GM19463 (cell line): ENCODE data around the gene VAMP2.
A peak's percentile ranks its signal among the peaks of the same experiment; 100 is the strongest.

ENCODE experiments used
- ATAC-seq: cut with Tn5 transposase; IDR thresholded peaks from one replicate; pipeline ENCODE4 v1.9.1; 2021; ENCODE audit warnings: mild to moderate bottlenecking, moderate library complexity; ENCODE audit not compliant: unreplicated experiment

VAMP2 gene

GRCh38 chr17:8124350-8125153, 38.2 kb downstream of the VAMP2 start:
- no peak for ATAC-seq

GRCh38 chr17:8123695-8124349, 38.9 kb downstream of the VAMP2 start, which contains the start of gene HES7:
Gene HES7, minus strand, starts transcription at chr17:8124106. Its CDS starts 22 bp downstream, at chr17:8124084.
- ATAC-seq: no peak

GRCh38 chr17:8122924-8123694, 39.6 kb downstream of the VAMP2 start:
- ATAC-seq: no peak

- ATAC-seq: no peak
Measured at GRCh38 chr17:8122422-8122923, 40.3 kb downstream of the VAMP2 start.

GRCh38 chr17:8121681-8122421, 40.9 kb downstream of the VAMP2 start:
- no peak for ATAC-seq

GRCh38 chr17:8121407-8121680, 41.4 kb downstream of the VAMP2 start:
- ATAC-seq: no peak

GRCh38 chr17:8120520-8121406, 42.0 kb downstream of the VAMP2 start:
- ATAC-seq: no peak

GRCh38 chr17:8119581-8120519, 42.9 kb downstream of the VAMP2 start:
- peak; percentile 23 for ATAC-seq

GRCh38 chr17:8118769-8119580, 43.8 kb downstream of the VAMP2 start:
- peak; percentile 42 for ATAC-seq

GRCh38 chr17:8117980-8118768, 44.6 kb downstream of the VAMP2 start, which contains the start of gene ALOXE3:
Gene ALOXE3, minus strand, starts transcription at chr17:8118514. Its CDS starts 524 bp downstream, at chr17:8117990.
- ATAC-seq: peak; percentile 2

GRCh38 chr17:8117367-8117979, 45.3 kb downstream of the VAMP2 start:
- ATAC-seq: no peak

- no peak for ATAC-seq
Measured at GRCh38 chr17:8116776-8117175, 46.0 kb downstream of the VAMP2 start.

- no peak for ATAC-seq
Measured at GRCh38 chr17:8110907-8111306, 51.8 kb downstream of the VAMP2 start.

GRCh38 chr17:8110456-8110804, 52.3 kb downstream of the VAMP2 start:
- no peak for ATAC-seq

GRCh38 chr17:8109661-8110455, 52.9 kb downstream of the VAMP2 start:
- no peak for ATAC-seq
